ENCODE data around the gene SLC1A4. TPM values are rescaled to one million over a fixed set of nuclear protein-coding genes. Genes with fewer than 3 reads are reported as not detected.

Gene SLC1A4
- total RNA-seq, result 14.4 and 15.1 TPM in 2 replicates

DNA sequence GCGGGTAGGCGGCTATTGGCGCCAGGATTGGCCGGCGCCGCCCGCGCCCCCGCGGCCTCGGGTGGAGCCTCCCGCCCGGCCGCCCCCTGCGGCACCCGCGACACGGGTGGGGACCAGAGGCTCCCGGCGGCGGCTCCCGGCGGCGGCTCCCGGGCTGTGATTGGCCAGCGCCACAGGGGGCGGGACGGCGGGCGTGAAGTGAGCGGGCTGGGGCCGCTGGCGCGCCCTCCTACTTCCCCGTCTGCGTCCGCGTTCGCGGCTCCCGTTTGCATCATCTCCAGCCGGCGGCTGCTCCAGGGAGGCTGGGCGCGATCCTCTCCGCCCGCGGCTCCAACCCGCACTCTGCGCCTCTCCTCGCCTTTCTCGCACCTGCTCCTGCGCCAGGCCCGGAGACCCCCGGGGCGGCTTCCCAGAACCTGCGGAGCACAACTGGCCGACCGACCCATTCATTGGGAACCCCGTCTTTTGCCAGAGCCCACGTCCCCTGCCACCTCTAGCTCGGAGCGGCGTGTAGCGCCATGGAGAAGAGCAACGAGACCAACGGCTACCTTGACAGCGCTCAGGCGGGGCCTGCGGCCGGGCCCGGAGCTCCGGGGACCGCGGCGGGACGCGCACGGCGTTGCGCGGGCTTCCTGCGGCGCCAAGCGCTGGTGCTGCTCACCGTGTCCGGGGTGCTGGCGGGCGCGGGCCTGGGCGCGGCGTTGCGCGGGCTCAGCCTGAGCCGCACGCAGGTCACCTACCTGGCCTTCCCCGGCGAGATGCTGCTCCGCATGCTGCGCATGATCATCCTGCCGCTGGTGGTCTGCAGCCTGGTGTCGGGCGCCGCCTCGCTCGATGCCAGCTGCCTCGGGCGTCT, at the start of gene SLC1A4:
Gene SLC1A4 (plus strand): TSS at position 274 of the 856 bp plus-strand sequence. CDS start 245 bp downstream, at position 519.
- Mint-ChIP-seq H3K4me1 (ENCODE audit: low read depth) (peaks cover 82% of the 10 kb centered on the region), H3K9me3 (no peaks in the 10 kb centered on the region), H3K27ac (peak within 1 kb of the TSS; percentile 92), H3K27me3 (ENCODE audit: insufficient read depth) (peaks cover 9% of the 10 kb centered on the region), H3K36me3 (ENCODE audit: low read depth) (peaks cover 22% of the 10 kb centered on the region), H3K4me3 (peak within 1 kb of the TSS; percentile 89)
- intact Hi-C loops (cut with micrococcal nuclease), result loop anchor here (1.0 to 10.0 kb wide), 12 partner anchors 51 to 1401 kb away; partner anchors contain the start of genes MDH1, PELI1, RAB1A and SPRED2
- peak; percentile 83 for DNase-seq (ENCODE audit: low spot score)

DNA sequence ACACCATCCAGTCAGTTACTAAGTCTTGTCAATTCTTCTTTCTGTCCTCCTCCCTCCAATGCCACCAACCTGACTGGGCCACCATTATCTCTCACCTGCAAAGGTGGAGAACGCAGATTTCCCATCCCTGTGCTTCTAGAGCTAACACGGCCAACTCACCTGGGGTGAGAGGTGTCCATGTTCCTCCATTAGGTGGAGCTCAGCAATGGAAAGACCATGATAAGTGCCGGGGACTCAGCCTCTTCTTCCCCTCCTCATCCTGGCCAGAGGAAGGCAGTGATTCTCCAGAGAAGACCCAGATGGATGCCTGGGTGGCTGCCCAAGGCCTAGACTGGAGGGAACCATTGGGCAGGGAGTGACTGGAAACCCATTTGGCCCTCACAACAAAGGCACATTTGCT, 48.1 kb upstream of the SLC1A4 start:
- H3K4me1 Mint-ChIP-seq (ENCODE audit: low read depth), result peaks cover 47% of the 10 kb centered on the region

DNA sequence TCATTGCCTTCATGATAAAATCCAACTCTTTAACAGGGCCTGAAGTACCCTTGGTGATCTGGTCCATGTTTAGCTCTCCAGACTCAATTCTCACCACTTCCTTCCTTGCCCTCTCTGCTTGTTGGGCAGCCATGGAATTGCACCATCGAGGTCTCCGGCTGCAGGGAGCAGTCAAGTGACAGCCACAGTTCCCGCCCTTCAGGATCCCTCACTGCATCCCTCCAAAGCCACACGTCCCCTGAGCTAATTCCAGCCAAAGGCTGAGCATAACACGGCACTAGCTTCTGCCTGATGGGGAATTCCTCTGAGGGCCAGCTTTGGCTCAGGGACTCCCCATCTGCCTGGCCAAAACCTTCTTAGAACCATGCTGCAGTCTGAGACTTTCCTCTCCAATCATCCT, 47.4 kb upstream of the SLC1A4 start:
- H3K27ac Mint-ChIP-seq, result no peak overlapping the region
- H3K27me3 Mint-ChIP-seq (ENCODE audit: insufficient read depth), result peaks cover 3% of the 10 kb centered on the region
- H3K4me1 Mint-ChIP-seq (ENCODE audit: low read depth), result peaks cover 54% of the 10 kb centered on the region
- intact Hi-C loops (cut with micrococcal nuclease), result no loop called here
- H3K4me3 Mint-ChIP-seq, result no peak overlapping the region
- H3K36me3 Mint-ChIP-seq (ENCODE audit: low read depth), result no peaks in the 10 kb centered on the region
- H3K9me3 Mint-ChIP-seq, result peaks cover 4% of the 10 kb centered on the region
- no peak for DNase-seq (ENCODE audit: low spot score)

More for the DNA sequence above, 48.1 kb upstream of the SLC1A4 start:
- intact Hi-C loops (cut with micrococcal nuclease), result no loop called here
- Mint-ChIP-seq H3K4me3 (no peak overlapping the region), H3K9me3 (peaks cover 5% of the 10 kb centered on the region), H3K27me3 (ENCODE audit: insufficient read depth) (peaks cover 3% of the 10 kb centered on the region), H3K27ac (no peak overlapping the region), H3K36me3 (ENCODE audit: low read depth) (no peaks in the 10 kb centered on the region)
- no peak for DNase-seq (ENCODE audit: low spot score)

DNA sequence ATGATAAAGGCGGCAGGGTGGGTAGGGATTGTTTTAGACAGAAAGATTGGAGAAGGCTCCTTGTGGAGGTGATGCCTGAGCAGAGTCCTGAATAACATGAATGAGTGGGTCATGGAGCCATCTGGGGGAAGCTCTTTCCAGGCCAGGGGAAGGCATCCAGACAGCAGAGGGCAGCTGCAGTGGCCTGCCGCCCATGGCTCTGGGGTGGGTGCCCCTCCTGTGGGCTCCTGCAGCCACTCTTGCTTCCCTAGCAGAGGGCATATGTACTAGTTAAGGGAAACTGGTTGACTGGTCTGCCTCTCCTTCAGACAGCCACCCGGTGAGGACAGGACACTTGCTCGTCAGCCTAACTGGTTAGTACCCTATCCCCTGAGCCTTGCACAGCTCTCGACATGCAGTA, 46.5 kb upstream of the SLC1A4 start:
- DNase-seq (ENCODE audit: low spot score), result no peak
- H3K27me3 Mint-ChIP-seq (ENCODE audit: insufficient read depth), result peaks cover 3% of the 10 kb centered on the region
- no peak overlapping the region for H3K27ac Mint-ChIP-seq
- intact Hi-C loops (cut with micrococcal nuclease), result no loop called here
- H3K9me3 Mint-ChIP-seq, result peaks cover 4% of the 10 kb centered on the region
- peaks cover 63% of the 10 kb centered on the region for H3K4me1 Mint-ChIP-seq (ENCODE audit: low read depth)
- H3K36me3 Mint-ChIP-seq (ENCODE audit: low read depth), result no peaks in the 10 kb centered on the region
- H3K4me3 Mint-ChIP-seq, result no peak overlapping the region

DNA sequence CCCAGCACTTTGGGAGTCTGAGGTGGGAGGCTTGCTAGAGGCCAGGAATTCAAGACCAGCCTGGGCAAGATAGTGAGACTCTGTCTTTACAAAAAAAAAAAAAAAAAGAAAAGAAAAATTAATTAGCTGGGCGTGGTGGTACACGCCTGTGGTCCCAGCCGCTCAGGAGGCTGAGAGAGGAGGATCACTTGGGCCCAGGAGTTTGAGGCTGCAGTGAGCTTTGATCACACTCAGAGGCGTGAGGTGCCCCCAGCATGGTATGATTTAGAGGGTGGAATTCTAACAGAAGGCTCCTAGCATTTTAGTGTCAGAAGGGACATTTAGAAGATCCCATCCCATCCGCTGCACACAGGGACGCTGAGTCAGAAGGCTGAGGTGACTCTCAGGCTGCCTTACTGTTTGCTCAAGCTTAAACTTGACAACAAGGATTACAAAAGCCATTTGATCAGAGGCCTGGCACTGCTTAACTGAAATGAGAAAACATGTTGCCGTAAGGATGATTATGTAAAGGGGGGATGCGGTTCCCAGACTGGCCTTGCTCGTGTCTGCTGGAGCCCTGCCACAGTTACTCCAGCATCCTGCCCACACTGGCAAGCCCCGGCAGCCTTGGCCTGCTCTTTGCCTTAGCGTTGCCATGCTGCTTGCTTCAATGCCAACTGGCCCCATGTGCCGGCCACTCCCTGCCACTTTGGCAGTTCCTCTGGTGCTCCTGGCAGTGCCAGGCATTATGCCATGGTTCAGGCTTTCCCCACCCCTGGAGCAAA, 45.6 kb upstream of the SLC1A4 start:
- Mint-ChIP-seq H3K36me3 (ENCODE audit: low read depth) (no peaks in the 10 kb centered on the region), H3K4me1 (ENCODE audit: low read depth) (peaks cover 68% of the 10 kb centered on the region), H3K4me3 (no peak overlapping the region), H3K9me3 (peaks cover 4% of the 10 kb centered on the region), H3K27me3 (ENCODE audit: insufficient read depth) (peaks cover 2% of the 10 kb centered on the region), H3K27ac (no peak overlapping the region)
- intact Hi-C loops (cut with micrococcal nuclease), result no loop called here
- DNase-seq (ENCODE audit: low spot score), result no peak

DNA sequence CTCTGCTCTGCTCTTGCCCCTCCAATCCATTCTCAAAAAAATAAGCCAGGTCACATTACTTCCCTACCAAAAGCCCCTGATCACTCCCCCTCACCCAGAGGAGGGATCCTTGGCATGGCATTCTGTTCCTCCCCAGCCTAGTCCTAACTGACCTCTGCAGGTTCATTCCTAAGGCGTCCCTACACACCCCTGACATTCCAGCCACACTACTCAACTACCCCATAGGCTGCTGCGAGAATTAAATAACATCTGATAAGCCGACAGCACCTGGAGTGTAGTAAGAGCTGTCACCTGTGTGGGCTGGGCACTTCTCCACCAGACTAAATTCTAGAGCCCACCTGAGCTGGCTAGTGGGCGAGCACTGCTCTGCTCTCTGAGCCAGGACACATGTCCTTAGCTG, 44.7 kb upstream of the SLC1A4 start:
- Mint-ChIP-seq H3K27me3 (ENCODE audit: insufficient read depth) (no peaks in the 10 kb centered on the region), H3K36me3 (ENCODE audit: low read depth) (no peaks in the 10 kb centered on the region), H3K9me3 (peaks cover 4% of the 10 kb centered on the region), H3K4me1 (ENCODE audit: low read depth) (peaks cover 59% of the 10 kb centered on the region), H3K4me3 (no peak overlapping the region), H3K27ac (no peak overlapping the region)
- intact Hi-C loops (cut with micrococcal nuclease), result no loop called here
- DNase-seq (ENCODE audit: low spot score), result no peak

DNA sequence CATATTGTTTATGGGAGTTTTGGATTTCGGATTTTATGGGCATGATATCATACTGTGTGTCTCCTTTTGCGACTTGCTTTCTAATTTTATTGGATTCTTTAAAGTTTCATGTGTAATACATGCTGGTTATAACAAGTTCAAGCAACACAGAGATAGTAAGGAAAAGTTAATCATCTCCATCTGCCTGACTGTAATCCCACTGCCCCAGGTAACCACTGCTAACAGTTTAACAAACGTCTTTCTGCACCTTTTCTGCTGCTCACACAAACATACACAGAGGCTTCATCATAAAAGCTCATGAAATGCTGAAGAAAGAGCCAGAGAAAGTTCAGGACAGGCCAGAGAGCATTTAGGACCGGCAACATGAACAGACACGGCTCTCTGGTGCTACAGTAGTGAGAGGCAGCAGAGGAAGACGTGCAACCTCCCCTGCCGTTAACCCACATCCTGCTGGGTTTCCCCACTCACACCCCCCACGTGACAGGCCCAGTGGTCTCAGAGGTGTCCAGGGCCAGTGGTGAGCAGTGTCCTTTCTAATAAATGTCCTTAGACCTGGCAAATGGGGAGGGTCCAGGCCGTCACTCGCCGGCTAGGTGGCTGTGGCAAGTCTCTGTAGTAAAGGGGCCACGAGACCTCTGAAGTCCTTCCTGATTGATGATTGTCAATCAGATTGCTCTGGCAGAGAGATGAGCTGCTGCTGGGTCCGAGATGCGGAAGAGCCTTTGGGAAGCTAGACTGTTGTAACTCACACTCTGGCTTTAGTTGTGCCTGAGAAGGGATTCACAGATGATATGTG, 43.0 kb upstream of the SLC1A4 start:
- intact Hi-C loops (cut with micrococcal nuclease), result loop anchor here (1.0 to 2.0 kb wide), 3 partner anchors 29 to 36 kb away; no protein-coding TSS in a partner anchor
- Mint-ChIP-seq H3K4me3 (peak overlapping the region; percentile 73), H3K27ac (peak overlapping the region; percentile 93), H3K4me1 (ENCODE audit: low read depth) (peaks cover 62% of the 10 kb centered on the region), H3K27me3 (ENCODE audit: insufficient read depth) (no peaks in the 10 kb centered on the region), H3K36me3 (ENCODE audit: low read depth) (no peaks in the 10 kb centered on the region), H3K9me3 (peaks cover 4% of the 10 kb centered on the region)
- peak; percentile 71 for DNase-seq (ENCODE audit: low spot score)

DNA sequence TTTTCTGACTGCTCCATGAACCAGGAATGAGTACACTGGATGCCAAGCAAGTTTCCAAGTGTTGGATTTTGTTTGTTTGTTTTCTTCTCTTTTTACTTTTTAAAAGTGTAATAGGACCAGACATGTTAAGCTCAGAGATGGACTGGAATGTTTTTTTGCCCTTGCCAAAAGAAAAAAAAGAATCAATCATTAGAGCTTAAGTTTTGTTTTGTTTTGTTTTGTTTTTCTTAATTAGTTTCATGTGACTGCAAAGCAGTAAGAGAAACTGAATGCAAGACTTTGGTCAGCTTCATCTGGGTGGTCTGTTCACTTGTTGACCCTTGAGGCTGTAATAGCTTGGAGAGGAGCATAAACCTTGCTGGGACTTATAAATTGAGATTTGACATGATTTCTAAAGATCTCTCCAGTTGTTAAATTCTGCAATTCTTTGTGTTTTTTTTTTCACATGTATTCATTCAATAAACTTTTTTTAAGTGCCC, 42.4 kb upstream of the SLC1A4 start:
- intact Hi-C loops (cut with micrococcal nuclease), result loop anchor here (1.0 to 2.0 kb wide), 3 partner anchors 30 to 36 kb away; no protein-coding TSS in a partner anchor
- no peak for DNase-seq (ENCODE audit: low spot score)
- no peaks in the 10 kb centered on the region for H3K27me3 Mint-ChIP-seq (ENCODE audit: insufficient read depth)
- peak overlapping the region; percentile 93 for H3K27ac Mint-ChIP-seq
- peaks cover 4% of the 10 kb centered on the region for H3K9me3 Mint-ChIP-seq
- no peaks in the 10 kb centered on the region for H3K36me3 Mint-ChIP-seq (ENCODE audit: low read depth)
- peak overlapping the region; percentile 73 for H3K4me3 Mint-ChIP-seq
- peaks cover 60% of the 10 kb centered on the region for H3K4me1 Mint-ChIP-seq (ENCODE audit: low read depth)

DNA sequence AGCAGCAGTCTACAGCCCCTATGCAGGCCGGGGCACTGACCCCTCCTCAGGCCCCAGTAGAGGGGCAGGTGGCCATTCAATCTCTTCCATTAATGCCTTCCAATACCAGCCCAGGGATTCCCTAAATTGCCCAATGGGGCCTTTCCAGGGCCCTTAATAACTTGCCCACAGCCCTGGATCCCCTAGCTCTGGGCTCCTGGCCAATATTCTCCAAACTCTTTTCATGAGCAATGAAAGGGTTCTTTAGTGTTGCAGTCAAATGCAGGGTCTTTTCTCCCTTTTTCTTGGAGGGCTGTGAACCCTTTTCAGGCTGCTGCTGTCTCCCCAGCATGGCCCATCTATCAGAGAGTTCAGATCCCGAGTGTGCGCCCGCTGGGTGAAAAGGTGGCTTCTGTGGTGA, 41.3 kb upstream of the SLC1A4 start:
- H3K4me1 Mint-ChIP-seq (ENCODE audit: low read depth), result peaks cover 52% of the 10 kb centered on the region
- no peak overlapping the region for H3K4me3 Mint-ChIP-seq
- no peak for DNase-seq (ENCODE audit: low spot score)
- peaks cover 4% of the 10 kb centered on the region for H3K9me3 Mint-ChIP-seq
- no peaks in the 10 kb centered on the region for H3K27me3 Mint-ChIP-seq (ENCODE audit: insufficient read depth)
- no peak overlapping the region for H3K27ac Mint-ChIP-seq
- intact Hi-C loops (cut with micrococcal nuclease), result loop anchor here (2.0 kb wide), 1 partner anchor 37 kb away; no protein-coding TSS in a partner anchor
- no peaks in the 10 kb centered on the region for H3K36me3 Mint-ChIP-seq (ENCODE audit: low read depth)

DNA sequence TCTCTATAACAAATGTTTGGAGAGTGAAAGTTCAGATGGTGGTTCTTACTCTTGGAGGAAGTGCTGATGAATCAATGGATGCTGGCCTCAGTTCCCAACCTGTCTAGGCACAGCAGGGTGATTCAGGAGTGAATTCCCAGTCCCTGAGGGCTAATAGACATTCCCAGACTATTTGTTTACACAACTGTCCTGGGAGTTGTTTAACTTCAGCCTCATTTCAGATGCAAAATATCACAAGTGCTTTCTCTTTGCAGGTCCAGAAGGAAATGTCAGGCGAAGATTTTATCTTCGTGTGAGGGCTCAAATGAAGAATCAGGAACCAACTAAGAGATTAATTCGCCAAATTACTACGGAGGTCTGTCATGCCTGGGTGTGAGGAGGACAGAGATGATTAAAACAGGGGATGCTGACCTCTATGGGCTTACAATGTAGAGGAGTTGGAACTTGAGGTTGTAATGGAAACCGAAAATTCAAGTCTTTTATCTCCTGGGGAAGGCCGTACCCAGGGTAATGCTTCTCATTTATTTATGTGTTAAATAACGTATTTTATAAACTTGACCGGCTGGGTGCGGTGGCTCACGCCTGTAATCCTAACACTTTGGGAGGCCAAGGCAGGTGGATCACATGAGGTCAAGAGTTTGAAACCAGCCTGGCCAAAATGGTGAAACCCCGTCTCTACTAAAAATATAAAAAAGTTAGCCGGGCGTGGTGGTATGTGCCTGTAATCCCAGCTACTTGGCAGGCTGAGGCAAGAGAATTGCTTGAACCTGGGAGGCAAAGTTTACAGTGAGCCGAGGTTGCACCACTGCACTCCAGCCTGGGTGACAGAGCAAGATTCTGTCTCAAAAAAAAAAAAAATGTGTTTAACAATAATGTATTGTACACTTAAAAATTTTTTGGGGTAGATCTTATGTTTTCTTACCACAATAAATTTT, 38.7 kb upstream of the SLC1A4 start:
- intact Hi-C loops (cut with micrococcal nuclease), result no loop called here
- Mint-ChIP-seq H3K27me3 (ENCODE audit: insufficient read depth) (no peaks in the 10 kb centered on the region), H3K36me3 (ENCODE audit: low read depth) (no peaks in the 10 kb centered on the region), H3K4me3 (no peak overlapping the region), H3K4me1 (ENCODE audit: low read depth) (peaks cover 39% of the 10 kb centered on the region), H3K27ac (no peak overlapping the region), H3K9me3 (peaks cover 5% of the 10 kb centered on the region)
- no peak for DNase-seq (ENCODE audit: low spot score)

DNA sequence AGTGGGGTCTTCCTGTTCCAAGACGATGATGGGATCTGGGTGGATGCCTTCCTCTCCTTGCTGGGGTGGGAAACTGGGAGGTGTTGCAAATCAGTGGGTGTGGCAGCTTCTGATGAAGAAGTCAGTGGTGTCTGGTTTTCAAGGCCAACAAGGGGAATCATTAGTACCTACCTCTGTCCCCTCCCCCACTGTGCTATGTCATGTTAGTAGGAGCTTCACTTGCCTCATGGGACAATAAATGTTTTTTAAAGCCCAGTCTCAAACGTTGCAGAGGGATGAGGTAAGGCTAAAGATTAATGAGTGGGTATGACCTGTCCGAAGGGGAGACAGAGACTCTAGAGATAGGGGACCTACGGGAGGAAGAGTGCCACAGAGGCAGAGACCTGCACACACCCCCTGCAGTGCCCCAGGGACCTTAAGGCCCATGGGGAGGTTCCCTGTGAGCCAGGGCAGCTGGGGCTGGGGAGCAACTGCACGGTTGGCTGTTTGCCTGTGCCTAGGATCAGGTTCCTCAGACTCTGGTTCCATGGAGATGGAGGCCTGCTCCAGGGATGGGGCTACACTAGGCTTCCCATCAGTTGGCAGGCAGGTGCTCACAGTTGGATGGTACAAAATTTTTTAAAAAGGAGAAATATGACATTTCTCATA, 37.8 kb upstream of the SLC1A4 start:
- Mint-ChIP-seq H3K9me3 (peaks cover 8% of the 10 kb centered on the region), H3K4me3 (no peak overlapping the region), H3K27me3 (ENCODE audit: insufficient read depth) (no peaks in the 10 kb centered on the region), H3K4me1 (ENCODE audit: low read depth) (peaks cover 29% of the 10 kb centered on the region), H3K36me3 (ENCODE audit: low read depth) (no peaks in the 10 kb centered on the region), H3K27ac (peak overlapping the region; percentile 23)
- intact Hi-C loops (cut with micrococcal nuclease), result no loop called here
- no peak for DNase-seq (ENCODE audit: low spot score)

Measured in activated T-helper 1 cell treated with anti-CD3 and anti-CD28 coated beads, Interleukin-12 subunit alpha, Interleukin-12 subunit beta, Interleukin-2, Interleukin-4 antibody, amounts not matched to agents 30 ng/mL and 10 ng/mL and 1 ng/mL, durations not matched to agents 14 hours and 24 hours and 36 hours (primary cell).